GM18505 (cell line): ENCODE results near the gene EFCAB12.

Experiments
- ATAC-seq: cut with Tn5 transposase; IDR thresholded peaks from one replicate; pipeline ENCODE4 v1.9.1; 2021; ENCODE audit not compliant: unreplicated experiment
- POLR2A ChIP-seq: IDR thresholded peaks from 4 replicates; pipeline ENCODE4 v1.6.1; 2011; ENCODE audit warnings: borderline replicate concordance; ENCODE audit not compliant: insufficient read depth, insufficient read length; ENCODE audit errors: extremely low read depth

The EFCAB12 gene

GRCh38 chr3:129461022-129461421, 32.6 kb upstream of the EFCAB12 start:
- no peak for ATAC-seq
- no peak for TF ChIP-seq POLR2A

- no peak for ATAC-seq
- no peak for TF ChIP-seq POLR2A
These were observed 32.1 kb upstream of the EFCAB12 start for GRCh38 chr3:129460572-129460971.

- TF ChIP-seq POLR2A = no peak
- no peak for ATAC-seq
These were observed 31.7 kb upstream of the EFCAB12 start for GRCh38 chr3:129460155-129460554.

- TF ChIP-seq POLR2A = no peak
- no peak for ATAC-seq
These were observed 25.3 kb upstream of the EFCAB12 start for GRCh38 chr3:129453732-129454131.

GRCh38 chr3:129449279-129450115, 21.1 kb upstream of the EFCAB12 start:
- ATAC-seq = no peak

GRCh38 chr3:129448186-129448895, 19.9 kb upstream of the EFCAB12 start:
- no peak for TF ChIP-seq POLR2A
- no peak for ATAC-seq

More at GRCh38 chr3:129449279-129450115, 21.1 kb upstream of the EFCAB12 start:
- TF ChIP-seq POLR2A = no peak

GRCh38 chr3:129446926-129447325, 18.5 kb upstream of the EFCAB12 start:
- TF ChIP-seq POLR2A = no peak
- ATAC-seq = no peak

GRCh38 chr3:129445471-129445870, 17.0 kb upstream of the EFCAB12 start:
- no peak for TF ChIP-seq POLR2A

GRCh38 chr3:129442947-129443346, 14.5 kb upstream of the EFCAB12 start:
- ATAC-seq = no peak
- TF ChIP-seq POLR2A = no peak

More at GRCh38 chr3:129445471-129445870, 17.0 kb upstream of the EFCAB12 start:
- no peak for ATAC-seq

- ATAC-seq = no peak
- no peak for TF ChIP-seq POLR2A
These were observed 14.1 kb upstream of the EFCAB12 start for GRCh38 chr3:129442486-129442885.

GRCh38 chr3:129441782-129442181, 13.3 kb upstream of the EFCAB12 start:
- no peak for ATAC-seq
- TF ChIP-seq POLR2A = no peak

- no peak for ATAC-seq
- TF ChIP-seq POLR2A = no peak
These were observed 12.8 kb upstream of the EFCAB12 start for GRCh38 chr3:129441215-129441614.

GRCh38 chr3:129440618-129441190, 12.3 kb upstream of the EFCAB12 start:
- no peak for TF ChIP-seq POLR2A
- ATAC-seq = no peak
